Brain microvascular endothelial cell (primary cell): ENCODE measurements around the gene ZBTB46.

ENCODE experiments used
- DNase-seq: peaks from one replicate; pipeline ENCODE4 v3.0.0-alpha.2; 2020
- H3K27ac ChIP-seq: fragments of 250-450 bp; sonication (Bioruptor Pico); 2 replicates; pipeline ENCODE4 v1.5.1; 2020; ENCODE audit warnings: mild to moderate bottlenecking, moderate library complexity
- H3K27me3 ChIP-seq: fragments of 250-450 bp; sonication (Bioruptor Pico); replicated peaks from 2 replicates; pipeline ENCODE4 v1.5.1; 2020; ENCODE audit warnings: mild to moderate bottlenecking
- H3K36me3 ChIP-seq: fragments of 250-450 bp; sonication (Bioruptor Pico); replicated peaks from 2 replicates; pipeline ENCODE4 v1.5.1; 2020; ENCODE audit warnings: mild to moderate bottlenecking
- H3K4me3 ChIP-seq: 2 replicates; pipeline ENCODE4 v1.5.1; 2011; ENCODE audit warnings: low read depth, mild to moderate bottlenecking, control low read depth, low read length, moderate library complexity
- CTCF ChIP-seq: IDR thresholded peaks from 2 replicates; pipeline ENCODE4 v1.5.1; 2011; ENCODE audit warnings: low read depth, mild to moderate bottlenecking, moderate library complexity, low read length, control low read depth, inconsistent platforms; ENCODE audit errors: missing control alignments
- in situ Hi-C: cut with HindIII; loops from 2 replicates; pipeline ENCODE4 v1.10.0; 2017; ENCODE audit warnings: low sequenced_read_pairs, low pct_ligation_motif_present

The ZBTB46 gene

GRCh38 chr20:63698739-63699465 is 132.2 kb downstream of the ZBTB46 start:
- no peak for TF ChIP-seq CTCF
- H3K27ac ChIP-seq: peak overlapping the region; percentile 90
- peak; percentile 86 for DNase-seq
- peaks cover 3% of the 10 kb centered on the region for H3K36me3 ChIP-seq
- no peaks in the 10 kb centered on the region for H3K27me3 ChIP-seq
- in situ Hi-C loops: loop anchor here (25.0 kb wide), 1 partner anchor 112 kb away; no protein-coding TSS in a partner anchor
- peak overlapping the region; percentile 12 for H3K4me3 ChIP-seq

DNA sequence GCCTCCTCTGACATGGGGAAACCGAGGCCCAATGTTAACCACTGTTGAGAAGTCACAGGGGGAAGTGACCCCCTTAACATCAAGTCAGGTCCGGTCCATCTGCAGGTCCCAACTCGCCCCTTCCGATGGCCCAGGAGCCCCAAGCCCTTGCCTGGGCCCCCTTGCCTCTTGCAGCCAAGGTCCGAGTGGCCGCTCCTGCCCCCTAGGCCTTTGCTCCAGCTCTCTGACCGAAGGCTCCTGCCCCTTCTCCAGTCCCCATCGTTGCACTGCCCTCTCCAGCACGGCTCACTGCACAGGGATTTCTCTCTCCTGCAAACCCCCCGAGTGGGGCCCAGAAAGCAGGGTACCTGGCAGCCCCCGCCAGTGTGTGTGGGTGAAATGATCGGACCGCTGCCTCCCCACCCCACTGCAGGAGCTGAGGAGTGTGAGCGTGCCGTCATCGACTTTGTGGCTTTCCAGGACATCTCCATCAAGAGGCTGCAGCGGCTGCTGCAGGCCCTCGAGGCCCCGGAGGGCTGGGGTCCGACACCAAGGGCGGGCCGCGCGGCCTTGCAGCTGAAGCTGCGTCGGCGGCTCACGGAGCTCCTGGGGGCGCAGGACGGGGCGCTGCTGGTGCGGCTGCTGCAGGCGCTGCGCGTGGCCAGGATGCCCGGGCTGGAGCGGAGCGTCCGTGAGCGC is 133.1 kb downstream of the ZBTB46 start:
- no peak for TF ChIP-seq CTCF
- H3K27me3 ChIP-seq: no peaks in the 10 kb centered on the region
- peaks cover 3% of the 10 kb centered on the region for H3K36me3 ChIP-seq
- in situ Hi-C loops: loop anchor here (25.0 kb wide), 1 partner anchor 111 kb away; no protein-coding TSS in a partner anchor
- no peak for DNase-seq
- H3K27ac ChIP-seq: peak overlapping the region; percentile 90
- H3K4me3 ChIP-seq: peak overlapping the region; percentile 63

DNA sequence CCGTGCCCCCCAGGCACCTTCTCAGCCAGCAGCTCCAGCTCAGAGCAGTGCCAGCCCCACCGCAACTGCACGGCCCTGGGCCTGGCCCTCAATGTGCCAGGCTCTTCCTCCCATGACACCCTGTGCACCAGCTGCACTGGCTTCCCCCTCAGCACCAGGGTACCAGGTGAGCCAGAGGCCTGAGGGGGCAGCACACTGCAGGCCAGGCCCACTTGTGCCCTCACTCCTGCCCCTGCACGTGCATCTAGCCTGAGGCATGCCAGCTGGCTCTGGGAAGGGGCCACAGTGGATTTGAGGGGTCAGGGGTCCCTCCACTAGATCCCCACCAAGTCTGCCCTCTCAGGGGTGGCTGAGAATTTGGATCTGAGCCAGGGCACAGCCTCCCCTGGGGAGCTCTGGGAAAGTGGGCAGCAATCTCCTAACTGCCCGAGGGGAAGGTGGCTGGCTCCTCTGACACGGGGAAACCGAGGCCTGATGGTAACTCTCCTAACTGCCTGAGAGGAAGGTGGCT is 133.7 kb downstream of the ZBTB46 start:
- in situ Hi-C loops: loop anchor here (25.0 kb wide), 1 partner anchor 110 kb away; no protein-coding TSS in a partner anchor
- DNase-seq: no peak
- peak overlapping the region; percentile 63 for H3K4me3 ChIP-seq
- H3K36me3 ChIP-seq: peaks cover 3% of the 10 kb centered on the region
- TF ChIP-seq CTCF: no peak
- H3K27me3 ChIP-seq: no peaks in the 10 kb centered on the region
- peak overlapping the region; percentile 90 for H3K27ac ChIP-seq

DNA sequence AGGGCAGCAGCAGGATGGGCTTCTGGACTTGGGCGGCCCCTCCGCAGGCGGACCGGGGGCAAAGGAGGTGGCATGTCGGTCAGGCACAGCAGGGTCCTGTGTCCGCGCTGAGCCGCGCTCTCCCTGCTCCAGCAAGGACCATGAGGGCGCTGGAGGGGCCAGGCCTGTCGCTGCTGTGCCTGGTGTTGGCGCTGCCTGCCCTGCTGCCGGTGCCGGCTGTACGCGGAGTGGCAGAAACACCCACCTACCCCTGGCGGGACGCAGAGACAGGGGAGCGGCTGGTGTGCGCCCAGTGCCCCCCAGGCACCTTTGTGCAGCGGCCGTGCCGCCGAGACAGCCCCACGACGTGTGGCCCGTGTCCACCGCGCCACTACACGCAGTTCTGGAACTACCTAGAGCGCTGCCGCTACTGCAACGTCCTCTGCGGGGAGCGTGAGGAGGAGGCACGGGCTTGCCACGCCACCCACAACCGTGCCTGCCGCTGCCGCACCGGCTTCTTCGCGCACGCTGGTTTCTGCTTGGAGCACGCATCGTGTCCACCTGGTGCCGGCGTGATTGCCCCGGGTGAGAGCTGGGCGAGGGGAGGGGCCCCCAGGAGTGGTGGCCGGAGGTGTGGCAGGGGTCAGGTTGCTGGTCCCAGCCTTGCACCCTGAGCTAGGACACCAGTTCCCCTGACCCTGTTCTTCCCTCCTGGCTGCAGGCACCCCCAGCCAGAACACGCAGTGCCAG is 134.3 kb downstream of the ZBTB46 start, which contains the start of gene TNFRSF6B:
TSS of gene TNFRSF6B (plus strand) at position 25 of the 729 bp plus-strand sequence. CDS start at position 141, 116 bp downstream.
- TF ChIP-seq CTCF: no peak
- DNase-seq: no peak
- Histone ChIP-seq H3K27ac (peak within 1 kb of the TSS; percentile 12), H3K27me3 (no peaks in the 10 kb centered on the region), H3K4me3 (peak within 1 kb of the TSS; percentile 63), H3K36me3 (peaks cover 3% of the 10 kb centered on the region)
- in situ Hi-C loops: loop anchor here (25.0 kb wide), 1 partner anchor 109 kb away; no protein-coding TSS in a partner anchor

- Histone ChIP-seq H3K27ac (no peak overlapping the region), H3K4me3 (peak overlapping the region; percentile 63), H3K27me3 (no peaks in the 10 kb centered on the region), H3K36me3 (peaks cover 3% of the 10 kb centered on the region)
- no peak for DNase-seq
- TF ChIP-seq CTCF: no peak
- in situ Hi-C loops: loop anchor here (25.0 kb wide), 1 partner anchor 109 kb away; no protein-coding TSS in a partner anchor
Observed at GRCh38 chr20:63696306-63696627, 134.8 kb downstream of the ZBTB46 start.
